Panc1 (cell line): ENCODE results near the gene MAPK8IP2. TPM values are rescaled to one million over a fixed set of nuclear protein-coding genes. Genes with fewer than 3 reads are reported as not detected.

Experiments
- ATAC-seq: fragments of 200-7000 bp; cut with Tn5 transposase; 2 replicates; pipeline ENCODE4 v1.9.1; 2020; ENCODE audit warnings: mild to moderate bottlenecking, moderate library complexity
- BruUV-seq: library from RNA; stranded (reverse); fragments of 400-500 nt; replicated peaks from 2 replicates; lab custom pipeline; 2021; lab: Mats Ljungman, UMichigan
- CTCF ChIA-PET: fragments of 300-600 bp; sonication (Branson Sonifier 250); formaldehyde crosslinking; loops from one replicate; lab custom pipeline; 2022; ENCODE audit warnings: antibody characterized with exemption; lab: Charles Lee
- POLR2A ChIA-PET: fragments of 300-600 bp; sonication (Branson Sonifier 250); formaldehyde crosslinking; loops from one replicate; lab custom pipeline; 2022; ENCODE audit warnings: antibody characterized with exemption; lab: Charles Lee
- DNase-seq: peaks from one replicate; pipeline ENCODE4 v3.0.0-alpha.2; 2010; ENCODE audit warnings: low read depth, low spot score
- H3K27ac ChIP-seq: 2 replicates; pipeline ENCODE4 v1.5.1; 2011; ENCODE audit warnings: mild to moderate bottlenecking, low read length, inconsistent platforms
- H3K27me3 ChIP-seq: fragments of 200-500 bp; sonication (Bioruptor generic); 2 replicates; pipeline ENCODE4 v1.6.0; 2014; ENCODE audit warnings: low read length, inconsistent platforms; ENCODE audit not compliant: control insufficient read depth, insufficient read depth
- H3K36me3 ChIP-seq: fragments of 200-500 bp; sonication (Bioruptor generic); 2 replicates; pipeline ENCODE4 v1.5.1; 2014; ENCODE audit warnings: inconsistent platforms, mild to moderate bottlenecking, low read length, moderate library complexity; ENCODE audit not compliant: control insufficient read depth, insufficient read depth
- H3K4me1 ChIP-seq: 2 replicates; pipeline ENCODE4 v1.5.1; 2011; ENCODE audit warnings: inconsistent platforms, mild to moderate bottlenecking, low read length, moderate library complexity; ENCODE audit not compliant: control insufficient read depth, insufficient read depth
- H3K4me3 ChIP-seq, 2 experiments: 2 replicates each; pipeline ENCODE4 v1.5.1; 2011 to 2012; ENCODE audit warnings: low read depth in 2 of 2, low read length in 2 of 2, mild to moderate bottlenecking in 2 of 2, inconsistent platforms in 1 of 2, moderate library complexity in 1 of 2
- H3K9me3 ChIP-seq: fragments of 200-500 bp; sonication (Bioruptor generic); 2 replicates; pipeline ENCODE4 v1.5.1; 2014; ENCODE audit warnings: low read depth, mild to moderate bottlenecking, inconsistent platforms, low read length, moderate library complexity; ENCODE audit not compliant: control insufficient read depth, insufficient read depth
- CTCF ChIP-seq: fragments of 450-650 bp; IDR thresholded peaks from 2 replicates; pipeline ENCODE4 v1.5.1; 2017; ENCODE audit warnings: mild to moderate bottlenecking
- POLR2AphosphoS5 ChIP-seq: IDR thresholded peaks from 2 replicates; pipeline ENCODE4 v1.6.1; 2012; ENCODE audit warnings: mild to moderate bottlenecking, low read depth, low read length, moderate library complexity
- SIN3A ChIP-seq: IDR thresholded peaks from 2 replicates; pipeline ENCODE4 v1.6.1; 2012; ENCODE audit warnings: low read depth, mild to moderate bottlenecking, low read length, moderate library complexity, borderline replicate concordance; ENCODE audit not compliant: insufficient read depth
- TCF7L2 ChIP-seq: IDR thresholded peaks from 2 replicates; pipeline ENCODE4 v1.6.1; 2011; ENCODE audit warnings: mild to moderate bottlenecking, low read depth, low read length, inconsistent platforms
- in situ Hi-C: cut with HindIII; loops from 2 replicates; pipeline ENCODE4 v1.10.0; 2016; ENCODE audit warnings: low sequenced_read_pairs, low pct_unique_long_range_greater_than_20kb
- intact Hi-C: fragments of 100-400 bp; cut with micrococcal nuclease; formaldehyde crosslinking; loops from one replicate; pipeline ENCODE4 v1.10.0; 2022; ENCODE audit not compliant: unreplicated experiment
- total RNA-seq: library from RNA; stranded (reverse); gene quantifications from one replicate; pipeline ENCODE4 v1.2.1, GENCODE V29; 2021; ENCODE audit not compliant: unreplicated experiment
- TF ChIP-seq, protein P1 (sequence below), 2 experiments: IDR thresholded peaks; 2 replicates each; pipeline ENCODE4 v1.6.1; 2011 to 2012; ENCODE audit warnings: low read depth in 2 of 2, control low read depth in 1 of 2, low read length in 1 of 2, mild to moderate bottlenecking in 1 of 2, moderate library complexity in 1 of 2; ENCODE audit not compliant: insufficient read depth in 1 of 2

MAPK8IP2 gene
- total RNA-seq, 1 experiment from 2014 or later, result 38.4 TPM

DNA sequence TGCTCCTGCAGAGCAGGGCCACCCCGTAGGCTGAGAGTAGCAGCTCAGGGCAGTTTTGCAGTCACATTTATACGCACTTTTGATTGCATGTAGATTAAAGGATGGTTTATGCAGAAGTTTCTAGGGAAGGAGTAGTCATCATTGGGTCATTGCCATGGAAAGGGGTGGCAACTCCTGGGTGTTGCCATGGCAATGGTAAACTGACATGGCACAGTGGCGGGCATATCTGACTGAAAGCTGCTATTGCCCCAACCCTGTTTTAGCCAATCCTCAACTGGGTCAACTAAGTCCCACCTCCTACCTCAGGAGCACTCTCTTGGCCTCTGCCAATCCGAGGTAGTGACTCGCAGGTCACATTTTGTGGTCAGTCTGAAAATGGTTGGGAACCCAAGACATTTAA is 29.8 kb downstream of the MAPK8IP2 start:
- no peak for ATAC-seq
- Histone ChIP-seq H3K4me3 (no peak overlapping the region), H3K9me3 (no peaks in the 10 kb centered on the region), H3K27ac (no peak overlapping the region), H3K27me3 (no peaks in the 10 kb centered on the region), H3K36me3 (no peaks in the 10 kb centered on the region; the same call in 1 of the 2 replicates), H3K4me1 (no peaks in the 10 kb centered on the region)
- TF ChIP-seq TCF7L2 (no peak), SIN3A (no peak), CTCF (no peak)
- intact Hi-C loops, result no loop called here
- ChIA-PET CTCF (no interaction called here), POLR2A (no interaction called here)
- no TSS peak for BruUV-seq
- no peak for DNase-seq
- in situ Hi-C loops, result no loop called here

DNA sequence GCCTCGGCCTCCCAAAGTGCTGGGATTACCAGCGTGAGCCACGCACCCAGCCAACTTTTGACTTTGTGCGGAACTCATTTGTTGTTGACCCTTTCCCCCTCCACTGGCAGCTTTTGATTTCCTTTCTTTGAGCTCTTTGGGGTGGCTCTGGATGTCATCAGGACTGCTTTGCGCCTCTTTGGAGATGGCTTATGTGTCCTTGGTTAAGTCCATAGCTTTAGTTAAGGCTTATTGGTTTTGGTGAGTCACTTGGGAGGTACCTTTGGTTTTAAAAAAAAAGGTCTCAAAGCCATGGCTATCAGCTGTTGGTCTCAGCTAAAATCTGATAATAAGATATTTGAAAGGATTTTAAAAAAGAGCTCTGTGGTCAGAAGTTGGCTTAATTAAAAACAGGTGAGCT is 32.5 kb downstream of the MAPK8IP2 start:
- no peak overlapping the region for H3K4me3 ChIP-seq
- intact Hi-C loops, result no loop called here
- no peak for DNase-seq
- ATAC-seq, result no peak
- H3K27ac ChIP-seq, result no peak overlapping the region
- CTCF ChIA-PET, result interaction anchor here (0.5 kb wide), 1 partner anchor 357 kb away, joined by 3 read pairs; no protein-coding TSS in a partner anchor
- TF ChIP-seq, protein P1, sequence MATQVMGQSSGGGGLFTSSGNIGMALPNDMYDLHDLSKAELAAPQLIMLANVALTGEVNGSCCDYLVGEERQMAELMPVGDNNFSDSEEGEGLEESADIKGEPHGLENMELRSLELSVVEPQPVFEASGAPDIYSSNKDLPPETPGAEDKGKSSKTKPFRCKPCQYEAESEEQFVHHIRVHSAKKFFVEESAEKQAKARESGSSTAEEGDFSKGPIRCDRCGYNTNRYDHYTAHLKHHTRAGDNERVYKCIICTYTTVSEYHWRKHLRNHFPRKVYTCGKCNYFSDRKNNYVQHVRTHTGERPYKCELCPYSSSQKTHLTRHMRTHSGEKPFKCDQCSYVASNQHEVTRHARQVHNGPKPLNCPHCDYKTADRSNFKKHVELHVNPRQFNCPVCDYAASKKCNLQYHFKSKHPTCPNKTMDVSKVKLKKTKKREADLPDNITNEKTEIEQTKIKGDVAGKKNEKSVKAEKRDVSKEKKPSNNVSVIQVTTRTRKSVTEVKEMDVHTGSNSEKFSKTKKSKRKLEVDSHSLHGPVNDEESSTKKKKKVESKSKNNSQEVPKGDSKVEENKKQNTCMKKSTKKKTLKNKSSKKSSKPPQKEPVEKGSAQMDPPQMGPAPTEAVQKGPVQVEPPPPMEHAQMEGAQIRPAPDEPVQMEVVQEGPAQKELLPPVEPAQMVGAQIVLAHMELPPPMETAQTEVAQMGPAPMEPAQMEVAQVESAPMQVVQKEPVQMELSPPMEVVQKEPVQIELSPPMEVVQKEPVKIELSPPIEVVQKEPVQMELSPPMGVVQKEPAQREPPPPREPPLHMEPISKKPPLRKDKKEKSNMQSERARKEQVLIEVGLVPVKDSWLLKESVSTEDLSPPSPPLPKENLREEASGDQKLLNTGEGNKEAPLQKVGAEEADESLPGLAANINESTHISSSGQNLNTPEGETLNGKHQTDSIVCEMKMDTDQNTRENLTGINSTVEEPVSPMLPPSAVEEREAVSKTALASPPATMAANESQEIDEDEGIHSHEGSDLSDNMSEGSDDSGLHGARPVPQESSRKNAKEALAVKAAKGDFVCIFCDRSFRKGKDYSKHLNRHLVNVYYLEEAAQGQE (IDR thresholded peaks at IDR 0.05; ENCODE audit: insufficient read depth in 1 of 2, low read depth in 2 of 2, low read length in 1 of 2), result no peak
- TF ChIP-seq CTCF, result no peak
- POLR2A ChIA-PET, result no interaction called here
- no peaks in the 10 kb centered on the region for H3K4me1 ChIP-seq
- H3K9me3 ChIP-seq, result no peaks in the 10 kb centered on the region
- no peaks in the 10 kb centered on the region for H3K36me3 ChIP-seq
- no peaks in the 10 kb centered on the region for H3K27me3 ChIP-seq
- no TSS peak for BruUV-seq
- in situ Hi-C loops, result no loop called here

DNA sequence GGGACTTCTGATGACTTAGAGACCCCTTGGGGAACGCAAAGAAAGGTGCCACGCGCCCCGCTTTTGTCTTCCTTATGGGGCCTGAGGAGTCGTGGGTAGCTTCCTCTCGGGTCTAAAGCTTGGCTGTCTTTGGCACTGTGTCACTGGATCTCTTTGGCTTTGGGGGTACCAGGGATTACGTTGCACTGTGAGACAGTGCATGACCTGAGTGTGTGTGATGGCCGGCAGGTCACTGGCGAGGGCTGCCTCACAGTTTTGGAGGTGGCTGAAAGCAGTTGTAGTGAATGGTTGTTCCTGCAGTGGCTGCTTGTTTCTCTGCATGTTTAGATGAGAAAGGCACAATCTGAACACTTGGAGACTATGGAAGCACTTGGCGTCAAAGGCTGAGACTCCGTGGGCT is 33.2 kb downstream of the MAPK8IP2 start:
- H3K36me3 ChIP-seq, result no peaks in the 10 kb centered on the region
- H3K4me3 ChIP-seq, result no peak overlapping the region
- ATAC-seq (no peak), DNase-seq (no peak)
- ChIA-PET CTCF (no interaction called here), POLR2A (no interaction called here)
- intact Hi-C loops (no loop called here), in situ Hi-C loops (no loop called here)
- no peaks in the 10 kb centered on the region for H3K9me3 ChIP-seq
- TF ChIP-seq SIN3A (no peak), TCF7L2 (no peak), POLR2AphosphoS5 (no peak), CTCF (no peak)
- TF ChIP-seq, protein P1 (IDR thresholded peaks at IDR 0.05; ENCODE audit: insufficient read depth in 1 of 2, low read depth in 2 of 2, low read length in 1 of 2), result no peak
- H3K4me1 ChIP-seq, result no peaks in the 10 kb centered on the region
- BruUV-seq, result no TSS peak
- H3K27me3 ChIP-seq, result no peaks in the 10 kb centered on the region
- H3K27ac ChIP-seq, result no peak overlapping the region
